A549 (cell line): ENCODE results near the gene PPA1. TPM values are rescaled to one million over a fixed set of nuclear protein-coding genes. Genes with fewer than 3 reads are reported as not detected.

ENCODE experiments used
- ATAC-seq, 2 experiments: fragments of 200-7000 bp in 1 of 2; fragments of >200 bp in 1 of 2; cut with Nextera tagmentation in 1 of 2; cut with Tn5 transposase in 1 of 2; 3 replicates each; pipeline versions ENCODE4 v1.8.0 to v1.9.1; 2018 to 2020; ENCODE audit warnings: mild to moderate bottlenecking in 1 of 2, moderate library complexity in 1 of 2
- CTCF ChIA-PET: fragments of 300-600 bp; sonication (Branson Sonifier 250); formaldehyde crosslinking; extraction: SDS; loops from one replicate; lab custom pipeline; 2021; ENCODE audit warnings: antibody characterized with exemption, inconsistent platforms; lab: Yijun Ruan, JAX
- POLR2A ChIA-PET: fragments of 350-600 bp; formaldehyde crosslinking; extraction: SDS; loops from one replicate; lab custom pipeline; 2021; ENCODE audit warnings: antibody characterized with exemption, inconsistent platforms; lab: Yijun Ruan, JAX
- DNase-seq, 2 experiments: peaks; one replicate each; pipeline versions ENCODE4 v3.0.0 to v3.0.0-alpha.2; 2011 to 2016; ENCODE audit warnings: low read depth in 1 of 2, low spot score in 1 of 2
- FAIRE-seq: peaks from 2 replicates; lab custom pipeline; 2011; peaks lifted over from hg19 to GRCh38; lab: Jason Lieb, UNC
- H3K27ac ChIP-seq, 2 experiments: fragments of >200 bp; sonication (Bioruptor Twin); formaldehyde crosslinking; 3 replicates each; pipeline ENCODE4 v1.5.1; 2016 to 2017
- H3K4me1 ChIP-seq: fragments of >200 bp; sonication (Bioruptor Twin); formaldehyde crosslinking; 3 replicates; pipeline ENCODE4 v1.6.1; 2016
- H3K4me2 ChIP-seq: fragments of >200 bp; sonication (Bioruptor Twin); formaldehyde crosslinking; 3 replicates; pipeline ENCODE4 v1.6.1; 2016
- H3K4me3 ChIP-seq: fragments of >200 bp; sonication (Bioruptor Twin); formaldehyde crosslinking; 3 replicates; pipeline ENCODE4 v1.5.1; 2016
- H3K9me3 ChIP-seq: fragments of >200 bp; sonication (Bioruptor Twin); formaldehyde crosslinking; 3 replicates; pipeline ENCODE4 v1.6.1; 2016
- BHLHE40 ChIP-seq: IDR thresholded peaks from 2 replicates; pipeline ENCODE4 v1.6.1; 2012; ENCODE audit warnings: low read depth, low read length, inconsistent platforms
- CBX8 ChIP-seq: fragments of 200-600 bp; sonication (generic); IDR thresholded peaks from 2 replicates; pipeline ENCODE4 v1.6.1; 2016
- CEBPB ChIP-seq, 2 experiments: fragments of >200 bp in 1 of 2; sonication (Bioruptor Twin) in 1 of 2; formaldehyde crosslinking in 1 of 2; IDR thresholded peaks; 2 replicates each; pipeline ENCODE4 v1.6.1; 2012 to 2016
- CHD4 ChIP-seq: fragments of 200-600 bp; sonication (generic); IDR thresholded peaks from 2 replicates; pipeline ENCODE4 v1.6.1; 2016; ENCODE audit warnings: antibody characterized with exemption, mild to moderate bottlenecking, borderline replicate concordance
- EHF ChIP-seq: fragments of 250-450 bp; sonication (Bioruptor Pico); IDR thresholded peaks from 2 replicates; pipeline ENCODE4 v1.5.0; 2020; ENCODE audit warnings: mild to moderate bottlenecking
- EHMT2 ChIP-seq: fragments of 200-600 bp; sonication (generic); IDR thresholded peaks from 2 replicates; pipeline ENCODE4 v1.6.1; 2016; ENCODE audit warnings: antibody characterized with exemption, low read depth, mild to moderate bottlenecking, moderate library complexity
- FOSB ChIP-seq: fragments of 250-450 bp; sonication (Bioruptor Pico); IDR thresholded peaks from 2 replicates; pipeline ENCODE4 v1.5.0; 2020; ENCODE audit warnings: mild to moderate bottlenecking, moderate library complexity
- FOSL2 ChIP-seq, 2 experiments: fragments of 450-650 bp in 1 of 2; fragments of >200 bp in 1 of 2; sonication (Bioruptor Twin) in 1 of 2; formaldehyde crosslinking; IDR thresholded peaks; 2 replicates each; pipeline versions ENCODE4 v1.5.0 to v1.6.1; 2016 to 2020; ENCODE audit warnings: mild to moderate bottlenecking in 1 of 2, moderate library complexity in 1 of 2
- FOXS1 ChIP-seq: fragments of 250-450 bp; sonication (Bioruptor Pico); IDR thresholded peaks from 2 replicates; pipeline ENCODE4 v1.5.0; 2020; ENCODE audit warnings: mild to moderate bottlenecking, moderate library complexity
- HEYL ChIP-seq: fragments of 250-450 bp; sonication (Bioruptor Pico); IDR thresholded peaks from 2 replicates; pipeline ENCODE4 v1.8.0; 2021; ENCODE audit warnings: mild to moderate bottlenecking, moderate library complexity
- JUNB ChIP-seq: fragments of >200 bp; sonication (Bioruptor Twin); formaldehyde crosslinking; IDR thresholded peaks from 2 replicates; pipeline ENCODE4 v1.6.1; 2016
- MAFK ChIP-seq: fragments of 450-650 bp; IDR thresholded peaks from 2 replicates; pipeline ENCODE4 v1.6.1; 2014; ENCODE audit not compliant: partially characterized antibody
- NFE2L2 ChIP-seq: fragments of 150-350 bp; conservative IDR thresholded peaks from 2 replicates; pipeline ENCODE4 v1.6.1; 2014; ENCODE audit warnings: low read length
- PHF8 ChIP-seq: fragments of 200-600 bp; sonication (generic); IDR thresholded peaks from 2 replicates; pipeline ENCODE4 v1.6.1; 2016; ENCODE audit warnings: low read depth, mild to moderate bottlenecking, antibody characterized with exemption, moderate library complexity, borderline replicate concordance
- ZNF302 ChIP-seq: fragments of 250-450 bp; sonication (Bioruptor Pico); IDR thresholded peaks from 2 replicates; pipeline ENCODE4 v1.9.0; 2021; ENCODE audit warnings: inconsistent platforms, mild to moderate bottlenecking, moderate library complexity
- whole genome bisulfite sequencing: methylation state at CpG from one replicate; pipeline ENCODE4 v1.1.6; 2017; ENCODE audit errors: missing lambda C conversion rate; 5-methylcytosine and 5-hydroxymethylcytosine counted together
- polyA plus RNA-seq, 4 experiments: library from polyadenylated mRNA; depleted of rRNA in 3 of 4; stranded (reverse); fragments of >200 nt; fragmentation: RNase III in 1 of 4; extraction: RNeasy Plus Mini Kit Qiagen cat#74134 plus additional on column Dnase treatment in 1 of 4; gene quantifications; 2 replicates in 3 of 4; 3 replicates in 1 of 4; pipeline ENCODE4 v1.2.3, GENCODE V29; 2011 to 2017
- TF ChIP-seq, protein P1 (sequence below): fragments of 250-450 bp; sonication (Bioruptor Pico); IDR thresholded peaks from 2 replicates; pipeline ENCODE4 v1.5.0; 2020; ENCODE audit warnings: low read depth, mild to moderate bottlenecking, moderate library complexity
- TF ChIP-seq, protein P2 (sequence below): IDR thresholded peaks from 2 replicates; pipeline ENCODE4 v1.6.1; 2012; ENCODE audit warnings: low read depth, borderline replicate concordance

The PPA1 gene
- polyA plus RNA-seq, 2 of the 4 experiments (the other 2 are of a cell fraction), result 205 to 273 TPM

GRCh38 chr10:70281609-70282008 lies 48.4 kb upstream of the PPA1 start:
- WGBS, result 35% methylated on average over 1 of the region's 1 CpG
- DNase-seq, result no peak
- Histone ChIP-seq H3K9me3 (no peaks in the 10 kb centered on the region), H3K4me2 (no peak overlapping the region), H3K27ac (no peak overlapping the region), H3K4me3 (no peak overlapping the region), H3K4me1 (0 out of 3 replicates have a peak, but pooled peaks cover 3% of the 10 kb centered on the region)
- no peak for TF ChIP-seq BHLHE40
- no peak for TF ChIP-seq FOXS1 (CRISPR knock-in tag)
- TF ChIP-seq FOSB (CRISPR knock-in tag), result no peak
- TF ChIP-seq HEYL (CRISPR knock-in tag), result no peak
- no peak for TF ChIP-seq JUNB
- TF ChIP-seq EHF (CRISPR knock-in tag), result no peak
- TF ChIP-seq, protein P1, sequence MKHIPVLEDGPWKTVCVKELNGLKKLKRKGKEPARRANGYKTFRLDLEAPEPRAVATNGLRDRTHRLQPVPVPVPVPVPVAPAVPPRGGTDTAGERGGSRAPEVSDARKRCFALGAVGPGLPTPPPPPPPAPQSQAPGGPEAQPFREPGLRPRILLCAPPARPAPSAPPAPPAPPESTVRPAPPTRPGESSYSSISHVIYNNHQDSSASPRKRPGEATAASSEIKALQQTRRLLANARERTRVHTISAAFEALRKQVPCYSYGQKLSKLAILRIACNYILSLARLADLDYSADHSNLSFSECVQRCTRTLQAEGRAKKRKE (CRISPR knock-in tag), result no peak
- TF ChIP-seq NFE2L2, result no peak
- TF ChIP-seq FOSL2 (IDR thresholded peaks at IDR 0.05), result no peak
- TF ChIP-seq FOSL2 (CRISPR knock-in tag; IDR thresholded peaks at IDR 0.05), result no peak
- no peak for TF ChIP-seq ZNF302
- TF ChIP-seq PHF8, result no peak
- TF ChIP-seq, protein P2, sequence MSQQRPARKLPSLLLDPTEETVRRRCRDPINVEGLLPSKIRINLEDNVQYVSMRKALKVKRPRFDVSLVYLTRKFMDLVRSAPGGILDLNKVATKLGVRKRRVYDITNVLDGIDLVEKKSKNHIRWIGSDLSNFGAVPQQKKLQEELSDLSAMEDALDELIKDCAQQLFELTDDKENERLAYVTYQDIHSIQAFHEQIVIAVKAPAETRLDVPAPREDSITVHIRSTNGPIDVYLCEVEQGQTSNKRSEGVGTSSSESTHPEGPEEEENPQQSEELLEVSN, result no peak
- TF ChIP-seq CBX8, result no peak
- TF ChIP-seq EHMT2, result no peak
- no peak for TF ChIP-seq CEBPB (IDR thresholded peaks at IDR 0.05)
- no peak for ATAC-seq
- POLR2A ChIA-PET, result no interaction called here
- FAIRE-seq, result no peak
- CTCF ChIA-PET, result interaction anchor here (1.6 to 1.8 kb wide), 3 partner anchors 9 to 106 kb away, joined by 4 to 11 read pairs (median 6); no protein-coding TSS in a partner anchor

DNA sequence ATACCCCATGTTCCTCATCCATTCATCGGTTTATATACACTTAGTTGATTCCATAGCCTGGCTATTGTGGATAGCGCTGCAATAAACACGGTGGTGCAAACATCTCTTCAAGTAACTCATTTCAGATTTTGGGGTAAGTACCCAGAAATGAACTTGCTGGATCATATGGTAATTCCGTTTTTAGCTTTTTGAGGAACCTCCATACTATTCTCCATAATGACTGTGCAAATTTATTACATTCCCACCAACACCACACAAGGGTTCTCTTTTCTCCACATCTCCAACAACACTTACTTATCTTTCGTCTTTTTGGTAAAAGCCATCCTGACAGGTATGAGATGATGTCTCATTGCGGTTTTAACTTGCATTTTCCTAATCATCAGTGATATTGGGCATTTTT lies 46.9 kb upstream of the PPA1 start:
- POLR2A ChIA-PET, result no interaction called here
- no peak overlapping the region for H3K4me2 ChIP-seq

GRCh38 chr10:70277396-70278030 lies 44.3 kb upstream of the PPA1 start:
- WGBS, result 72% methylated on average over 3 of the region's 3 CpGs
- H3K9me3 ChIP-seq, result 0 out of 3 replicates have a peak, but pooled peaks cover 6% of the 10 kb centered on the region
- DNase-seq, result no peak
- no peak for ATAC-seq
- POLR2A ChIA-PET, result no interaction called here
- no peak overlapping the region for H3K4me2 ChIP-seq
- H3K4me3 ChIP-seq, result no peak overlapping the region
- CTCF ChIA-PET, result interaction anchor here (1.3 kb wide), 1 partner anchor 10 kb away, joined by 4 read pairs; no protein-coding TSS in a partner anchor
- TF ChIP-seq CHD4 (no peak), FOSL2 (IDR thresholded peaks at IDR 0.05) (no peak), FOSL2 (CRISPR knock-in tag; IDR thresholded peaks at IDR 0.05) (no peak)
- TF ChIP-seq, all 56 proteins: peak for 0
- H3K4me1 ChIP-seq, result no peaks in the 10 kb centered on the region
- H3K27ac ChIP-seq, result no peak overlapping the region
- FAIRE-seq, result no peak

More for the DNA sequence above, 46.9 kb upstream of the PPA1 start:
- CTCF ChIA-PET, result no interaction called here
- Histone ChIP-seq H3K4me1 (0 out of 3 replicates have a peak, but pooled peaks cover 3% of the 10 kb centered on the region), H3K27ac (no peak overlapping the region), H3K9me3 (0 out of 3 replicates have a peak, but pooled peaks cover 6% of the 10 kb centered on the region), H3K4me3 (no peak overlapping the region)
- no peak for ATAC-seq
- TF ChIP-seq, protein P2, result no peak
- TF ChIP-seq MAFK (peak; percentile 7), NFE2L2 (0 out of 2 replicates have a peak, but pooled peaks have one; percentile 10)
- DNase-seq, result no peak
- WGBS, result 74% methylated on average over 6 of the region's 6 CpGs
- no peak for FAIRE-seq
